H1 (cell line): Measurements from ENCODE around the gene TEKTIP1. TPM values are rescaled to one million over a fixed set of nuclear protein-coding genes. Genes with fewer than 3 reads are reported as not detected.

ENCODE experiments used
- polyA plus RNA-seq, 7 experiments: library from polyadenylated mRNA; depleted of rRNA in 3 of 7; stranded (reverse) in 5 of 7; unstranded in 2 of 7; fragments of >200 nt in 5 of 7; fragments of 200-250 nt in 2 of 7; gene quantifications; 1 replicate in 5 of 7; 2 replicates in 1 of 7; 4 replicates in 1 of 7; pipeline versions ENCODE4 v1.2.1 to v1.2.3, GENCODE V29; 2011 to 2013; ENCODE audit warnings: missing spikeins in 2 of 7, mixed read lengths in 2 of 7
- total RNA-seq: library from RNA; stranded (reverse); fragmentation: NEBNext Ultra II Directional; extraction: Animal tissue kit (Norgen Biotek cat#: 25700); gene quantifications from 2 replicates; pipeline ENCODE4 v1.2.1, GENCODE V29; 2021
- TF ChIP-seq, protein P1 (sequence below), 3 experiments: IDR thresholded peaks; 1 replicate in 2 of 3; 2 replicates in 1 of 3; pipeline versions ENCODE4 v1.5.1 to v1.6.1; 2011; ENCODE audit warnings: low read length in 3 of 3, mild to moderate bottlenecking in 3 of 3, inconsistent platforms in 2 of 3, low read depth in 1 of 3, moderate library complexity in 1 of 3; ENCODE audit not compliant: insufficient read depth in 1 of 3; ENCODE audit errors: control extremely low read depth in 1 of 3

TEKTIP1 gene
- total and polyA plus RNA-seq, 2 of the 8 experiments (the other 6 are each of a cell fraction or from before 2014, with no cell fraction given): 1.1 TPM; not detected in 1

DNA sequence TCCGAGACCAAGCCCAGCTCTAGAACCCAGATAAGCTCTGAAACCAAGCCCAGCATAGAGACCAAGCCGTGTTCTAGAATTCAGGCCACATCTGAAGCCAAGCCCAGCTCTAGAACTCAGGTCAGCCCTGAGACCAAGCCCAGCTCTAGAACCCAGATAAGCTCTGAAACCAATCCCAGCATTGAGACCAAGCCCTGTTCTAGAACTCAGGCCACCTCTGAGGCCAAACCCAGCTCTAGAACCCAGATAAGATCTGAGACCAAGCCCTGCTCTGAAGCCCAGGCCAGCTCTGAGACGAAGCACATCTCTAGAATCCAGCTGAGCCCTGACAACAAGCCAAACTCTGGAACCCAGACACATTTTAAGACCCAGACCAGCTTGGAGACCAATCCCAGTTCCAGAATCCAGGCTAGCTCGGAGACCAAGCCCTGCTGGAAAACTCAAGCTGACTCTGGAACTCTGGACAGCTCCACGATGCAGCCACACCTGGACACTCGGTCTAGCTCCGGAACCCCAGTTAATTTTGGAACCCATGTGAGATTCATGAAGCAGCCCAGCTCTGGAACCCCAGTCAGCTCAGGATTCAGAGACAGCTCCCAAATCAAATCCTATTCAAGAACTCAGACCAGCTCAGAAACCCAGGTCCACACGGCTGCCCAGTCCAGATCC, 52.2 kb downstream of the TEKTIP1 start (continued):
- TF ChIP-seq, protein P1, sequence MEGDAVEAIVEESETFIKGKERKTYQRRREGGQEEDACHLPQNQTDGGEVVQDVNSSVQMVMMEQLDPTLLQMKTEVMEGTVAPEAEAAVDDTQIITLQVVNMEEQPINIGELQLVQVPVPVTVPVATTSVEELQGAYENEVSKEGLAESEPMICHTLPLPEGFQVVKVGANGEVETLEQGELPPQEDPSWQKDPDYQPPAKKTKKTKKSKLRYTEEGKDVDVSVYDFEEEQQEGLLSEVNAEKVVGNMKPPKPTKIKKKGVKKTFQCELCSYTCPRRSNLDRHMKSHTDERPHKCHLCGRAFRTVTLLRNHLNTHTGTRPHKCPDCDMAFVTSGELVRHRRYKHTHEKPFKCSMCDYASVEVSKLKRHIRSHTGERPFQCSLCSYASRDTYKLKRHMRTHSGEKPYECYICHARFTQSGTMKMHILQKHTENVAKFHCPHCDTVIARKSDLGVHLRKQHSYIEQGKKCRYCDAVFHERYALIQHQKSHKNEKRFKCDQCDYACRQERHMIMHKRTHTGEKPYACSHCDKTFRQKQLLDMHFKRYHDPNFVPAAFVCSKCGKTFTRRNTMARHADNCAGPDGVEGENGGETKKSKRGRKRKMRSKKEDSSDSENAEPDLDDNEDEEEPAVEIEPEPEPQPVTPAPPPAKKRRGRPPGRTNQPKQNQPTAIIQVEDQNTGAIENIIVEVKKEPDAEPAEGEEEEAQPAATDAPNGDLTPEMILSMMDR (IDR thresholded peaks at IDR 0.05; ENCODE audit: control extremely low read depth in 1 of 3, insufficient read depth in 1 of 3, low read depth in 1 of 3, low read length in 3 of 3): no peak
